ENCODE measurements around the gene NHSL2.
"Not testable (repeated sequence)": the region's sequence is repeated elsewhere in the genome, so short reads cannot be mapped to it uniquely, and the experiment has no call there.

NHSL2 gene

DNA sequence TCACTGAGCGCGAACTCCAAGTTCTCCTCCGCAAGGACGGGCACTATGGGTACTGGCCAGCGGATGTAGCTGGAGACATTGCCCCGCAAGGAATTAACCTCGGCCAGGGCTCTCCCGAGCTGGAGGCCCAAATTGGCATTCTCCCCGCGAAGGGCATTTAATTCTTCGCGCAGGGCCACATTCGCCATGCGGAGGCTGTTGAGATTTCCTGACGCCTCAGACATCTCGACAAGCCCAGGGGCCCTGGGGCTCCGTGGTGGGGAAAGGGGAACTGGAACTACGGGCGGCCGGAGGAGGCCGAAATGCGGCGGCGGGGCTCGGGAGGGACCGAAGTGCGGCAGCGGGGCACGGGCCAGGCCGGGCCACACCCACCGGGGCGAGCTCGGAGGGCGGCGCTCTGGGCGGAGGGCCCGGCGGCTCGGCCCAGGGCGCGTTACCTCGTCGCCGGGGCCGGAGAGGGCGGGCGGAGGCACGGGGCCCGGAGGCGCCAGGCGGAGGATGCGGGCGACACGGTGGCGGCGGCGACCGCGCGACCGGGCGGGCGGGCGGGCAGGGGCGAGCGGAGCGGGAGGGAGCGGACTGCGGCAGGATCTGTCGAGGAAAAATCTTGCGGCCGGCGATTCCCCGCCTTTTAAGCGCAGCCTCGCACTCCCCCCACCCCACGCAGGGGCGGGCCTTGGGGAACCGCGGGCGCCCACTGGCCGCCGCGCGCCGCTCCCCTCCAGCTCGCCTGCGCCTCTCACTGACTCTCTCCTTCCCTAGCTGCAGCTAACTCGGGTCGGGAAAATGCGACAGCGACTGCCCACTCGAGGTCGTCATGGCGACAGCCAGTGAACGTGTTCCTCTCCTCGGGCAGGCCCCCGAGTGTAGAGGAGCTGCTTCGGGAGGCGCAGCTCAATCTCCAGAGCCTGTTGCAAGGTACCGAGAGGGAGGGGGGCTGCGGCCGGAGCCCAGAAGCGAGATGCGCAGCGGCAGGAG is 221.0 kb downstream of the NHSL2 start, which contains the start of gene RTL5:
Gene RTL5 (minus strand): TSS at position 599 of the 978 bp plus-strand sequence.
- peak; percentile 23 for DNase-seq (ENCODE audit: low spot score)

DNA sequence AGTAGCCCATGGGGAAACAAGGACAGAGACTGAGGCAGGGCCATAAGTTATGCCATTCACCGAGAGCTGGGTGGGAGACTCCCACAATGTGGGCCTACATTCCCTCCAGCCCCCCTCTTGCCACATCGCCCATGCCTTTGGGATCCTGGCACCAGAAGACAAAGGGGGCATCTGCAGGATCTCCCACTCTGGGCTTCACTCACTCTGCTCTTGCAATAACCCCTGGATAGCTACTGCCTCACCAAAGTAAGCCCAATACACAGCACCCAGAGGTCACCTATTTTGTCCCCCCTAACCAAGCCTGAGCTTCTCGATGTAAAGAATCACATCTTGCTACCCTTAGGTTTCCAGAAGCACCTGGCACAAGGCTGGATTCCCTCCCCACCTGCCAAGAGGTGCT is 221.8 kb downstream of the NHSL2 start:
- no peak for DNase-seq (ENCODE audit: low spot score)

DNA sequence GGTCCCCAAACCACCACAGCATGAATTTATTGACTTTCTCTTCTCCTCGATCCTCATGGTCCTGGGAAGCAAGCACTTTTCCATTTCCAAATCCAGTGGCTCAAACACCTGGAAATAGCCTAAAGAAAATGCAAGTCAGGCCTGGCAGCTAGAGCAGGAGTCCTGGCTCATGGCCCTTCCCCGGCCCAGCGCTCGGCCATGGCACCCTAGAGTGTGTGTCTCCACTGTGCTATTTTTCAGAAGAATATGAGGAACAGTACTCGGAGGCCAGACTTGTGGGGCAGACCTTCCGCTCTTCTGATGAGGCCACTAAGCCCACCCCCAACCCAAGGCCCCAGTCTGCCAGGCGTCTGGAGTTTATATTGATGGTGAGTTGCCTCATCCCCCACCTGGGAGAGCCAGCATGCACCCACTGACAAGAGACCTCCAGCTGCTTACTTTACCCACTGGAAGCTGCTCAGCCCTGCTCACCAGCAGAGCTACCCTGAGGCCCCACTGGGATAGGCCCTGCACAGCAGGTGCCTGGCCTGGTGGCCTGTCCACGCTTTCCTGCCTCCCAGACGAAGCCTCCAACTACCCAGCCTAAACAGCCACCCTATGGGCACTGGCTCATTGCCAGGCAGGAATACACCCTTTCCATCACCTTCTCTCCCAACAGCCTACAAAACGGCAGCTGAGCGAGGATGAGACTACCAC is 223.4 kb downstream of the NHSL2 start:
- no peak for DNase-seq (ENCODE audit: low spot score)

DNA sequence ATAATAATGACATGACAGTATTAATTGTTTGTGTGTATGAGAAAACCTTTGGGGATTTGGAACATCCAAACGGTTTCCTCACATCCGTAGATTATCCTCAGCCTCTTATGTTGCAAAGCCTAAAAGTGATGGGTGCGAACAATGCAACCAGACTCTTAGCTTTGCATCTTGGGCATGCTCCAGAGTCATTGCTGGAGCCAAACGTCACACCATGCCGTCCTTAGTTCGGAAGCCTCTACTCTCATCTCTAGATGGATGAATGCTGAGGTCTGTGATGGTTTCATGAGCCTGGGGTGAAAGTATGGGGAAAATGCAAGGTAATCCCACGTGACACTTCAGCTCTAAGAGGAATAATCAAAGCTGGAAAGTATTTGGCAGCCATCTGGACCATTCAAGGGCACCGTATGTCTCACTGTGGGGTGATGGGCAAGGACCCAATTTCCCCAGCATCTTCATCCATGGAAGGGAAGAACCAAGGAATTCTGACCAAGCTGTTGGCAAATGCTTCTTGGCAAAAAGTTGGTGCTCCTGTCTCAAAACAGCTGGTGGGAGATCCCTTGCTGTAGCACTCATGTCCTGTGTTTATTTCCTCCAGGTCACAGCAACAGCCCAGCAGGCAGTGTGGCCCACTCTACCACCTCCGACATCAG is 227.3 kb downstream of the NHSL2 start:
- no peak for DNase-seq (ENCODE audit: low spot score)

DNA sequence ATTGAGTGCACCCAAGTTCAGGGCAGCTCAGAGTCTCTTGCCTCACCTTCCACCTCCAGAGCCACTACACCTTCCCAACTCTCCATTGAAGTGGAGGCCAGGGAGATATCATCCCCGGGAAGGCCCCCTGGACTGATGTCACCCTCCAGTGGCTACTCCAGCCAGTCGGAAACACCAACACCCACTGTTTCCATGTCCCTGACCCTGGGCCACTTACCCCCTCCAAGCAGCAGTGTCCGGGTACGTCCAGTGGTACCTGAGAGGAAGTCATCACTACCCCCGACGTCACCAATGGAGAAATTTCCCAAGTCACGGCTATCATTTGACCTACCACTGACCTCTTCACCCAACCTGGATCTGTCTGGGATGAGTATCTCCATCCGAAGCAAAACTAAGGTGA is 228.9 kb downstream of the NHSL2 start:
- DNase-seq (ENCODE audit: low spot score) = no peak

DNA sequence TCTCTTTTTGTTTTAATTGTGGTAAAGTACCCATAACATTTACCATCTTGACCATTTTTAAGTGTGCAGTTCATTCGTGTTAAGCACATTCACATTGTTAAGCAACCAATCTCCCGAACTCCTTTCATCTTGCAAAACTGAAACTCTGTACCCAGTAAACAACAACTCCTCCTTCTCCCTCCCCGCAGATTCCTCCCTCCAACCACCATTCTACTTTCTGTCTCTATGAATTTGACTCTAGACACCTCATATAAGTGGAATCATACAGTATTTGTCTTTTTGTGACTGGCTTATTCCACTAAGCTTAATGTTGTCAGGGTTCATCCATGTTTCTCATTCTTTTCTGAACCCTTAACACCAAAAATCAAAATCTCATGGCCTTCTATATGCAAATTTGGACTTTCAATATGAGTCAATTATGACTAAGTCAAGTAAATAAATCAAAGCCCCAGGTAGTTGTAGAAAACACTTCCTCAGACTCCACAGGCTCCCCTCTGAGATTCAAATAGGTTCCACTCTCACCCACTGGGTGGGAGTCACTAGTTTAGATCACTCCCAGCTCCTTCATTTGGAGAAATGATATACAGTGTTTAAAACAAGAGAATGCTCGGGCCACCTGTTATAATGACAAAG is 230.8 kb downstream of the NHSL2 start:
- DNase-seq (ENCODE audit: low spot score) = no peak

DNA sequence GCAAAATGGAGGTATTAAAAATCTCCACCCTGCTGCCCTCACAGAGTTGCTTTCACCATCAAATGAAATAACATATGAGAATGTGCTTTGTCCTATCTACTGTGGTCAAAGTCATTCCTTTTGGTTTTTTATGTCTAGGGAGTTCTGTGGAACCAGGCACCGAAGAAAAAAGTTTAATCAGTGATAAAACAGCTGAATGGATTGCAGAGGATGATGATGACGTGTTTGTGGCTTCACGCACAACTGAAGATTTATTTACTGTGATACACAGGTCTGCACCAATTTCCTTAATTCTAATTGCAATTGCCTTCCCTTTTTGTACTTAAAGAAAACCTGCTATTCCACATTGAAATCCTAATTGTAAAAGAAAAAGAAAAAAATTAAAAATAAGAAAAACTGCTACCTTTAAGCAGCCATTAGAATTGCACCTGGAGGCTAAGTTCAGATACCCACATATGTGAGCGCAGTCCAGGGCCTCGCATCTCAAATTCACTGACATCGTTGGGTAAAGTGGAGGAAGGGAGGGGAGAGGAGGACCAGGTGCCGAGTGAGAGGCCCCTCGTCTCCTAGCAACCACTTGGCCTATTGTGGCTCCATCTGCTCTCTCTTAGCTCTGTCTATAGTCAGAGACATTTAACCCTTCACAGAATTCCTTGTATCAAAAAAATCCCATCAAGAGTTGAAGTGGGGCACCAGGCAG is 231.6 kb downstream of the NHSL2 start:
- DNase-seq (ENCODE audit: low spot score) = no peak

DNA sequence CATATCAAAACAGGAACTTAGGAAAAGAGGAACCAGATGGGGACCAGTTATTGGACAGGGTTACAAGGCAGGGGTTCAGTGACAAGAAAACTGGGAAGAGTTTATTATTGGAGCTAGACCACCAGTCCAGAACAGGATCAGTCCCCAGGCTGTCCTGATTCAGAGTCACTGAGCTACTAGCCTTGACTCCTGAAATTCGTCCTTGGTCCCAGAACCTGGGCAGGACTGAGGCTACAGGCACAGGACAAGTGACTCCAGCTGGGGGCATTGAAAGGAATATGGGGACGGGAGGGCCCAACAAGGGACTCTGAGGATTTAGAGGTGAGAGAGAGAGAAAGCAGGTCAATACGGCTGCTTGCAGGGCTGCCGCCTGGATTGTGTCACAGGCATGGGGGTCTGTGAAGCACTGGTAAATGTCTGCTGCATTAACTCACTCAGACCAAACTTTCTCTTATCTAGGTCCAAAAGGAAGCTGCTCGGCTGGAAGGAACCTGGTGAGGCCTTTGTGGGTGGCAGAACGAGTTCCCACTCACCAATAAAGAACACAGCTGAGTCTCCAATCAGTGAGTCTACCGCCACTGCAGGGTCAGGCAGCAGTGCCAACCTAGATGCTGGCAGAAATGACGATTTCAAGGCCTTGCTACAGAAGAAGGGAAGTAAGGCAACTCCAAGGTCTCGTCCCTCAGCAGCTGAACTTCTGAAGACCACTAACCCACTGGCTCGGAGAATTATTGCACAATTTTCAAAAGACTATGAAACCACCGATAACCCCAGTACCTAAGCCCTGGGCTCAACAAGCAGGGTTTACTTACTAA is 232.4 kb downstream of the NHSL2 start:
- no peak for DNase-seq (ENCODE audit: low spot score)

DNA sequence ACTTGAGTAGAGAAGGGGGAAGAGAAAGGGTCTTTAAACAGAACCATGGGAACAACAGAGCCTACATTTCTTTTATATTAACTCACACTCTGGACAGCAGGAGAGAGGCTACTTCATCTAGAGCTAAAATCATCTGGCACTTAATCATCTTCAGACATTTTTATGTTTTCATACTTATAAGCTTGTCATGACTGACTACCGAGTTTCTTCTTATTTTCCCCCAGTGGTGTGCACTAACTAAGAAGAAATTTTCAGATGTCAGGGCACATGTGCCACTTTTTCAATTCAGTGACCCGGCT is 232.9 kb downstream of the NHSL2 start:
- DNase-seq (ENCODE audit: low spot score) = no peak

DNA sequence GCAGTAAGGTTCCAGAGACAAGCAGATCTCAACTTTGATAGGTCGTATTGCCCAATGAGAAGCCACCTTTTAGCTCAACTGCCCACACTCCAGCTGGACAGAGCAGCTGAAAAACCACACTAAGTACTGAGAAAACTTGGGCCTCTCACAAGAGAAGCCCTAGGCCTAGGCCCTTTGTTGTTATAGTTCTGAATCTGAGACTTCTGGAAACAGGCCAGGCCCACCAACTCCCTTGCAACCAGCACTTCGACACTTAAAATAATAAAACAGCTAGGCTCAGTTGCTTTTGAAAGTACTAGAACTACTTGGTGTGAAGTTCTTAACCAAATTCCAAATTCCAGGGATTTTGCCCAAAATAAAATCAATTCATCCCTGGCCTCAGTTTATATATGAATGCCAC is 234.5 kb downstream of the NHSL2 start:
- DNase-seq (ENCODE audit: low spot score) = no peak

DNA sequence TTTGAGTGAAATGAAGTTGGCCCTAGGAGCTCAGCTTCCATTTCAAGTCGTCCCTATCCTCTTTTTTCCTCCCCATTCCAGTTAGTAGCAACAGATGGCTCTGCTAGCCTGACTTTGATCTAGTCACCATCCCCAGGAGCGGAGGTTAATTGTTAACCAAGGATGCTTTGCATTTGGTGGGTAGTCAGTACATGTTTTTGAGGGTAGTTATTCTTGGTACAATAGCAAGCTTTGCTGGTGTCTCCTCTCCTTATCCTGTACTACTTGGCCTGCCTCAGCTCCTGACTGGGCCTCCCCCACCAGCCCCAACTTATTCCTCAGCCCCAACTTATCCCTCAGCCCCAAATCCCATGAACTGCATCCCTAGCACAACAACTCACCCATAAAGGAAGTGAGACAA is 235.9 kb downstream of the NHSL2 start:
- no peak for DNase-seq (ENCODE audit: low spot score)

DNA sequence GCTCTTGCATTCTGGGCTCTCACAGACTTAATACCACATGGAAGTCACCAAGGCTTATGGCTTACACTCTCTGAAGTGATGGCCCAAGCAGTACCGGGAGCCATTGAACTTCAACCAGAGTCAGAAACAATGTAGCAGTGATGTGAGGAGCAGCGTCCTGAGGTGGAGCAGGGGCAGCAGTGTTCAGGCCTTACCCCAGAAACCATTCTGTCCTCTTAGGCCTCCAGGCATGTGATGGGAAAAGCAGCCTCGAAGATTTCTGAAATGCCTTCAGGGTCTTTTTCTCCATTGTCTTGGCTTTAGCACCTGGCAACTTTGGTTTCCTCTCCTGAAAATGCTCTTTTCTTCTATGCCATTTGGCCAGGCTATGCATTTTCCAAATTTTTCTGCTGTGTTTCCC is 248.1 kb downstream of the NHSL2 start:
- no peak for DNase-seq (ENCODE audit: low spot score)

DNA sequence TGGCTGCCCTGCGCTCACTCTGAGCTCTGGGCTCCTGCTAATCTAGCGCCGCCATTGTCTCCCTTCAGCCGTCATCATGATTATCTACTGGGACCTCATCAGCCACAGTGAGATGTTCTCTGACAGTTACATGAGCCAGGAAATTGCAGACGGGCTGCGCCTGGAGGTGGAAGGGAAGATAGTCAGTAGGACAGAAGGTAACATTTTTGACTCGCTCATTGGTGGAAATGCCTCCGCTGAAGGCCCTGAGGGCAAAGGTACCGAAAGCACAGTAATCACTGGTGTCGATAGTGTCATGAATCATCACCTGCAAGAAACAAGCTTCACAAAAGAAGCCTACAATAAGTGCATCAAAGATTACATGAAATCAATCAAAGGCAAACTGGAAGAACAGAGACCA is 249.1 kb downstream of the NHSL2 start:
- DNase-seq (ENCODE audit: low spot score) = no peak

DNA sequence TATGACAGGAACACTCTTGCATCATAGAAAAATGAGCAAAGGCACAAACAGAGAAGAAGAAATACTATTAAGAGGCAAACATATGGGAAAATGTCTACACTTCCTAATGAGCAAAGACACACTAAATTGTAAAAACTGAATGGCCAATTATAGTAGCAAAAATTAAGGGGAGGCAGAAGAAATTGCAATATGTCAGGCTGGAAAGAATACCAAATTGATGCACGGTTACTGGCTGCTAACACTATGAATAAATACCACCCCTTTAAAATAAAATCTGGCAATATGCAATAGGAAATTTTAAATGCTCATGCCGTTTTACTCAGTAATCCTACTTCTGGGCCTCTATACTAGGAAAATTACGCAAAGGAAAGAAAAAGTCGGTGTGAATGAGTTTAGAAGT is 254.9 kb downstream of the NHSL2 start:
- DNase-seq (ENCODE audit: low spot score) = no peak

DNA sequence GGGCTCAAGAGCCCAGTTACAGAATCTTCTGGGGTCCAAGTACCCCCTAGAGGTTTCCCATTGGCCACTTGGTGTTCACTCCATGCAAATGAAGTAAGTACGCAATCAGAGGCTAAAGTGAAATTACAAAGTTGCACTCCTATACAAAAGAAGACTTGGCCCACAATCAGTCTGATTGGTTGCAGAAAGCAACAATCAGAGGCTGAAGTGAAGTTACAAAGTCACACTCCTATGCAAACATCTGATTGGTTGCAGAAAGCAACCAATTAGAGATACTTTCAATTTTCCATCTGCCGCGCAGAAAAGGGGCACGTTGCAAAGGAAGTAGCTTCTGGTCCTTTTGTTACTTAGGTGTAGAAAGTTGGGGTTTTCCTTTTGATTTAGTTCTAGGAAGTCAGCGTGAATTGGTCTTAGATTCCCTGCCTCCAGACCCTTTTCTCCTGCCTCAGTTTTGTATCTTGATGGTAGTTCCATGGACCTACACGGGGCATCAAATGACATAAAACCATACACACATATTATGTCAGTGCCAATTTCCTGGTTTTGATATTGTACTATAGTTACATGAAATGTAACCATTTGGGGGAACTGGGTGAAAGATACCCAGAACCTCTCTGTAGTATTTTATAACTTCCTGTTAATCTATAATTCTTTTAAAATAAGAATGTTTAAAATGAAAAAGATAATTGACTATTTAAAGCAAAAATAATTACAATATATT is 258.5 kb downstream of the NHSL2 start:
- DNase-seq (ENCODE audit: low spot score) = no peak

DNA sequence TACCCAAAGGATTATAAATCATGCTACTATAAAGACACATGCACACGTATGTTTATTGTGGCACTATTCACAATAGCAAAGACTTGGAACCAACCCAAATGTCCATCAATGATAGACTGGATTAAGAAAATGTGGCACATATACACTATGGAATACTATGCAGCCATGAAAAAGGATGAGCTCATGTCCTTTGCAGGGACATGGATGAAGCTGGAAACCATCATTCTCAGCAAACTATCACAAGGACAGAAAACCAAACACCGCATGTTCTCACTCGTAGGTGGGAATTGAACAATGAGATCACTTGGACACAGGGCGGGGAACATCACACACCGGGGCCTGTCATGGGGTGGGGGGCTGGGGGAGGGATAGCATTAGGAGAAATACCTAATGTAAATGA is 265.6 kb downstream of the NHSL2 start:
- not testable (repeated sequence) for DNase-seq (ENCODE audit: low spot score)

DNA sequence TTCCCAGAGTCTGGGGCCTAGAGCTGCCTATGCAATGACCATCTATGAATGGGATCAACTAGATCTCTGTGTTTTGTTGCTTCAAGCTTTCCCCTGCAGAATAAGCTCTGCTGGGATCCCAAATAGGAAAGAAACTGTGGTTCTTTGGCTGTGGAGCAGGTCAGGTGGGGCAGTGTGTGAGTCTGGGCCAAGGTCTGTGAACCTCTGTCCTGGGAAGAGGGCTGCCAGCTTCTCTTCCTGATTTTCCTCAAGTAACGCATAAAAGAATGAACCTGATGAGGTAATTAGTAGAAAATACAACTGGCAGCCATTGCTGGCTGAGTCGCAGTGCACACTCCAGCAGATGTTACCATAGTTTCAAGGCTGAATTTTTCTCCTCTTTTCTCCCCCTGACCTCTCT is 266.3 kb downstream of the NHSL2 start:
- no peak for DNase-seq (ENCODE audit: low spot score)

DNA sequence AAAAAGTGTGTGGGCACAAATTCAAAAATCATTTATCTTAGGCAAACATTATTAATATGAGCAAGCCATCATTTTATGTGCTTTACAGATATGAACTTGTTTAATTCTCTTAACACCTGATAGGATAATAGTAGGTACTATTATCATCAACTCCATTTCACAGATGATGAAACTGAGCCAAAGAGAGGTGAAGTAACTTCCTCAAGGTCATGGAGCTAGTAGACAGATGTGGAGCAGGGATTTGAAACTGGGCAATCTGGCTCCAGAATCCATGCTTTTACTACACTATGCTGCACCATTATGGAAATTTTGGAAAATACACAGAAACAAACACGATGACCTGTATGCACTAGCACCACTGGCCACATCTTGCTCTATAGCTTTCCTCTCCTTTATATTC is 269.9 kb downstream of the NHSL2 start:
- no peak for DNase-seq (ENCODE audit: low spot score)

DNA sequence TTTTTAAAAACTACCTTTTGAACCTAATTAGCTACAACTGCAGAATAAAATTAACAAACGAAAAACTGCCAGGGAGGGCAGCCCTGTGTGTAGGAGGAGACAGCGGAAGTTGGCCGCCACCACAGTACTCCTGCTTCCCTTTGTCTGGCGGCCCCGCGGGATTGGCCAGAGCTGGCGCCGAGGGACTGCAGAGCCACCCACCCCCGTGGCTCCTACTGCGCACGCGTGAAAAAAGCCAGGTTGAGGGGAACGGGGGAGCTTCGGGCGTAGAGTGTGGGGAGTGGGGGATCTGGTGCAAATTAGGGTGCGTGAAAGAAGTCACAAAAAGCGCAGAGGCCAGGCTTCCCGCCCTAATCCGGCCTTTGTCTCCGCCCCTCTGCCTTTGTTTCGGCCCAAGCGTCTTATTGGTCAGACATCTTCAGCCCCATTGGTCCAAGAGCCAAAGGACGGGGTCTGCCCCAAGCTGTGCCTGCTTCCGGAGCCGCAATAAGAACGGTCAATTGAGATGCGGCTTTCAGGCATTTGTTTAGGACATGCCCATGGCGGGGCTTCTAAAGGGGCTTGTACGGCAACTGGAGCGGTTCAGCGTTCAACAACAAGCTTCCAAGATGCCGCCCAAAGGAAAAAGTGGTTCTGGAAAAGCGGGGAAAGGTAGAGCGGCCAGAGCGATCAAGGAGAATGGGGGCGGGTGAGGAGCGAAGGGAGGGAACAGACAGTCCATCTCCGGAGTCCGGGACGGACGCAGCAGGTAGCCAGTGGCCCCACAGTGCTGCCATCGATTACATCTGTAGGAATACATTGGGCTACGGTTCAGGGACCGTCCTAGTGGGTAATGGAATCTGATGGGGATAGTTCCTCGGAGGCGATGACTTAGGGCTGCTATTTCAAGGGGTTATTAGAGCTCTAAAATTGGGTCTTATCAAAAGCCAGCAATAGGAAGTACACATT is 270.8 kb downstream of the NHSL2 start, which contains the start of gene PIN4:
Gene PIN4 (plus strand): TSS at position 580 of the 948 bp plus-strand sequence. CDS start 29 bp downstream, at position 609.
- peak; percentile 84 for DNase-seq (ENCODE audit: low spot score)
